ENCODE results near the gene LAMB3. TPM values are rescaled to one million over a fixed set of nuclear protein-coding genes. Genes with fewer than 3 reads are reported as not detected.
"Not testable (repeated sequence)": the region's sequence is repeated elsewhere in the genome, so short reads cannot be mapped to it uniquely, and the experiment has no call there.

LAMB3 gene
- total RNA-seq (ENCODE audit: low replicate concordance) = 0.19 TPM in 1 of 2 replicates, not detected in the other

- Mint-ChIP-seq H3K36me3 (no peaks in the 10 kb centered on the region), H3K9me3 (no peaks in the 10 kb centered on the region), H3K27me3 (ENCODE audit: insufficient read depth, low read depth) (peaks cover 9% of the 10 kb centered on the region), H3K27ac (peak within 1 kb of the TSS; percentile 83), H3K4me1 (peaks cover 26% of the 10 kb centered on the region), H3K4me3 (no peak within 1 kb of the TSS)
- TF ChIP-seq EZH2 (IDR thresholded peaks at IDR 0.05) (no peak), EZH2phosphoT487 (IDR thresholded peaks at IDR 0.05) (no peak)
- TF ChIP-seq, protein P1, sequence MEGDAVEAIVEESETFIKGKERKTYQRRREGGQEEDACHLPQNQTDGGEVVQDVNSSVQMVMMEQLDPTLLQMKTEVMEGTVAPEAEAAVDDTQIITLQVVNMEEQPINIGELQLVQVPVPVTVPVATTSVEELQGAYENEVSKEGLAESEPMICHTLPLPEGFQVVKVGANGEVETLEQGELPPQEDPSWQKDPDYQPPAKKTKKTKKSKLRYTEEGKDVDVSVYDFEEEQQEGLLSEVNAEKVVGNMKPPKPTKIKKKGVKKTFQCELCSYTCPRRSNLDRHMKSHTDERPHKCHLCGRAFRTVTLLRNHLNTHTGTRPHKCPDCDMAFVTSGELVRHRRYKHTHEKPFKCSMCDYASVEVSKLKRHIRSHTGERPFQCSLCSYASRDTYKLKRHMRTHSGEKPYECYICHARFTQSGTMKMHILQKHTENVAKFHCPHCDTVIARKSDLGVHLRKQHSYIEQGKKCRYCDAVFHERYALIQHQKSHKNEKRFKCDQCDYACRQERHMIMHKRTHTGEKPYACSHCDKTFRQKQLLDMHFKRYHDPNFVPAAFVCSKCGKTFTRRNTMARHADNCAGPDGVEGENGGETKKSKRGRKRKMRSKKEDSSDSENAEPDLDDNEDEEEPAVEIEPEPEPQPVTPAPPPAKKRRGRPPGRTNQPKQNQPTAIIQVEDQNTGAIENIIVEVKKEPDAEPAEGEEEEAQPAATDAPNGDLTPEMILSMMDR (IDR thresholded peaks at IDR 0.05) = no peak
- no peaks in the 10 kb centered on the region for H4K20me1 ChIP-seq (ENCODE audit: low read depth)
- H3F3A ChIP-seq (ENCODE audit: low read depth) = no peaks in the 10 kb centered on the region
- H3K27ac ChIP-seq = no peak within 1 kb of the TSS
- H2AFZ ChIP-seq (replicated peaks) = no peak within 1 kb of the TSS
- no peaks in the 10 kb centered on the region for H3K36me3 ChIP-seq
- H3K4me2 ChIP-seq = no peak within 1 kb of the TSS
- H3K9me3 ChIP-seq (ENCODE audit: low read depth) = no peaks in the 10 kb centered on the region
- no peak within 1 kb of the TSS for H3K4me3 ChIP-seq
- H3K27me3 ChIP-seq = no peaks in the 10 kb centered on the region
- DNase-seq (ENCODE audit: low spot score) = no peak
- H3K9ac ChIP-seq = no peak within 1 kb of the TSS
- H3K4me1 ChIP-seq = peaks cover 4% of the 10 kb centered on the region
- no peaks in the 10 kb centered on the region for H3K79me2 ChIP-seq (ENCODE audit: low read depth)
Observed at GRCh38 chr1:209652121-209652735, at the start of gene LAMB3. TSS of gene LAMB3 (minus strand) at chr1:209652425. CDS start at chr1:209650944, 1,481 bp downstream.

GRCh38 chr1:209700686-209701085 is 48.5 kb upstream of the LAMB3 start:
- H3K27ac ChIP-seq, H3K4me2 ChIP-seq, H3K9ac ChIP-seq: not testable (repeated sequence)

GRCh38 chr1:209697126-209697525 is 44.9 kb upstream of the LAMB3 start:
- no peaks in the 10 kb centered on the region for H3K4me1 ChIP-seq
- H3K36me3 ChIP-seq = no peaks in the 10 kb centered on the region
- Mint-ChIP-seq H3K27me3 (ENCODE audit: insufficient read depth, low read depth) (peaks cover 13% of the 10 kb centered on the region), H3K36me3 (no peaks in the 10 kb centered on the region), H3K27ac (no peak overlapping the region), H3K4me3 (no peak overlapping the region), H3K4me1 (peaks cover 3% of the 10 kb centered on the region), H3K9me3 (no peaks in the 10 kb centered on the region)
- no peak overlapping the region for H3K4me3 ChIP-seq
- no peak overlapping the region for H2AFZ ChIP-seq (replicated peaks)
- DNase-seq (ENCODE audit: low spot score) = no peak
- TF ChIP-seq EZH2phosphoT487 (IDR thresholded peaks at IDR 0.05) = no peak
- no peak for TF ChIP-seq EZH2 (IDR thresholded peaks at IDR 0.05)
- TF ChIP-seq, protein P1 (IDR thresholded peaks at IDR 0.05) = no peak
- peaks cover 26% of the 10 kb centered on the region for H3K27me3 ChIP-seq
- no peaks in the 10 kb centered on the region for H3K9me3 ChIP-seq (ENCODE audit: low read depth)
- no peak overlapping the region for H3K27ac ChIP-seq
- no peaks in the 10 kb centered on the region for H3F3A ChIP-seq (ENCODE audit: low read depth)
- no peaks in the 10 kb centered on the region for H3K79me2 ChIP-seq (ENCODE audit: low read depth)
- no peaks in the 10 kb centered on the region for H4K20me1 ChIP-seq (ENCODE audit: low read depth)
- no peak overlapping the region for H3K9ac ChIP-seq
- no peak overlapping the region for H3K4me2 ChIP-seq

More at GRCh38 chr1:209700686-209701085, 48.5 kb upstream of the LAMB3 start:
- H3K4me3 Mint-ChIP-seq; DNase-seq (ENCODE audit: low spot score); H3K9me3 Mint-ChIP-seq; H3K27me3 ChIP-seq; H3K27ac Mint-ChIP-seq; H3K27me3 Mint-ChIP-seq (ENCODE audit: insufficient read depth, low read depth); H3K36me3 ChIP-seq; H3K4me1 Mint-ChIP-seq; H3K9me3 ChIP-seq (ENCODE audit: low read depth); H3K4me3 ChIP-seq; H3K4me1 ChIP-seq; H3K36me3 Mint-ChIP-seq; H3F3A ChIP-seq (ENCODE audit: low read depth); H4K20me1 ChIP-seq (ENCODE audit: low read depth); H2AFZ ChIP-seq (replicated peaks); H3K79me2 ChIP-seq (ENCODE audit: low read depth): not testable (repeated sequence)

GRCh38 chr1:209696673-209697072 is 44.4 kb upstream of the LAMB3 start:
- no peak for DNase-seq (ENCODE audit: low spot score)
- no peaks in the 10 kb centered on the region for H3K4me1 ChIP-seq
- Mint-ChIP-seq H3K4me1 (peaks cover 4% of the 10 kb centered on the region), H3K36me3 (no peaks in the 10 kb centered on the region), H3K4me3 (no peak overlapping the region), H3K27me3 (ENCODE audit: insufficient read depth, low read depth) (peaks cover 11% of the 10 kb centered on the region), H3K27ac (no peak overlapping the region), H3K9me3 (no peaks in the 10 kb centered on the region)
- no peaks in the 10 kb centered on the region for H3K79me2 ChIP-seq (ENCODE audit: low read depth)
- peaks cover 26% of the 10 kb centered on the region for H3K27me3 ChIP-seq
- H3F3A ChIP-seq (ENCODE audit: low read depth) = no peaks in the 10 kb centered on the region
- H3K27ac ChIP-seq = no peak overlapping the region
- H3K9ac ChIP-seq = no peak overlapping the region
- TF ChIP-seq, protein P1 (IDR thresholded peaks at IDR 0.05) = no peak
- TF ChIP-seq EZH2phosphoT487 (IDR thresholded peaks at IDR 0.05) (no peak), EZH2 (IDR thresholded peaks at IDR 0.05) (no peak)
- H4K20me1 ChIP-seq (ENCODE audit: low read depth) = no peaks in the 10 kb centered on the region
- no peak overlapping the region for H3K4me2 ChIP-seq
- H2AFZ ChIP-seq (replicated peaks) = no peak overlapping the region
- H3K36me3 ChIP-seq = no peaks in the 10 kb centered on the region
- H3K9me3 ChIP-seq (ENCODE audit: low read depth) = no peaks in the 10 kb centered on the region
- H3K4me3 ChIP-seq = no peak overlapping the region
